Activated naive CD8-positive, alpha-beta T cell treated with anti-CD3 and anti-CD28 coated beads, Interleukin-2, amount 50 U/mL, for 24 hours (primary cell): Measurements from ENCODE around the gene ERICH6.

Experiments
- ATAC-seq: fragments of 150-1000 bp; cut with Tn5 transposase; one replicate; pipeline ENCODE4 v1.10.0; 2021
- DNase-seq: peaks from one replicate; pipeline ENCODE4 v3.0.0; 2021
- H3K27ac Mint-ChIP-seq: one replicate; pipeline ENCODE4 v1.8.0; 2021; ENCODE audit warnings: mild to moderate bottlenecking, mixed read lengths
- H3K27me3 Mint-ChIP-seq: one replicate; pipeline ENCODE4 v1.8.0; 2021; ENCODE audit warnings: mixed read lengths
- H3K36me3 Mint-ChIP-seq: one replicate; pipeline ENCODE4 v1.8.0; 2021; ENCODE audit warnings: low read depth, mixed read lengths
- H3K4me1 Mint-ChIP-seq: one replicate; pipeline ENCODE4 v1.8.0; 2021; ENCODE audit warnings: mixed read lengths
- H3K4me3 Mint-ChIP-seq: one replicate; pipeline ENCODE4 v1.8.0; 2021; ENCODE audit warnings: mild to moderate bottlenecking, moderate library complexity, mixed read lengths
- H3K9me3 Mint-ChIP-seq: one replicate; pipeline ENCODE4 v1.8.0; 2021; ENCODE audit warnings: mixed read lengths

Gene ERICH6

GRCh38 chr3:150681057-150681456, 22.7 kb downstream of the ERICH6 start:
- ATAC-seq (peak; percentile 93), DNase-seq (no peak)
- H3K36me3 Mint-ChIP-seq = peaks cover 3% of the 10 kb centered on the region
- H3K27ac Mint-ChIP-seq = peak overlapping the region; percentile 82
- H3K4me1 Mint-ChIP-seq = peaks cover 24% of the 10 kb centered on the region
- peak overlapping the region; percentile 41 for H3K4me3 Mint-ChIP-seq
- H3K27me3 Mint-ChIP-seq = no peaks in the 10 kb centered on the region
- peaks cover 5% of the 10 kb centered on the region for H3K9me3 Mint-ChIP-seq

GRCh38 chr3:150680562-150680961, 23.2 kb downstream of the ERICH6 start:
- H3K27me3 Mint-ChIP-seq = peaks cover 2% of the 10 kb centered on the region
- H3K9me3 Mint-ChIP-seq = peaks cover 10% of the 10 kb centered on the region
- peaks cover 28% of the 10 kb centered on the region for H3K4me1 Mint-ChIP-seq
- H3K27ac Mint-ChIP-seq = peak overlapping the region; percentile 82
- peak overlapping the region; percentile 41 for H3K4me3 Mint-ChIP-seq
- ATAC-seq (no peak), DNase-seq (no peak)
- peaks cover 8% of the 10 kb centered on the region for H3K36me3 Mint-ChIP-seq

- Mint-ChIP-seq H3K9me3 (peaks cover 12% of the 10 kb centered on the region), H3K36me3 (peaks cover 10% of the 10 kb centered on the region), H3K27me3 (peaks cover 6% of the 10 kb centered on the region), H3K4me3 (no peak overlapping the region), H3K4me1 (peaks cover 10% of the 10 kb centered on the region), H3K27ac (peak overlapping the region; percentile 16)
- DNase-seq (no peak), ATAC-seq (no peak)
These were observed 28.1 kb downstream of the ERICH6 start for GRCh38 chr3:150675587-150675986.

DNA sequence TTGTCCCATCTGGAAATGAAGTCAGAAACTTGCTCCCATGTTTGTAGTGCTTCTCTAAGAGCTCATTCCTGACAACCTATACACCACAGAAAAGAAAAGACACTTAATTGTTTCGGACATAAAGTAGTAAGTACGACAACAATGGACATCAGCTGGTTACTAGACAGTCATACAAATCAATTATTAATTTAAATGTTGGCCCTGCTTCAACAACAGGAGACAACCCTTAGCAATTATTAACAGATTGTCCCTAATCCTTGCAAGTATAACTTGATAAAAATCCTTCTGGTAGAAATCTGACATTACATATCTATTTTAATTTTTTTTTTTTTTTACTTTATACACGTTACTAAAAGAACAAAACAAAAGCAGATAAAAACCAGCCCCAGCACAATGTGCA, 29.8 kb downstream of the ERICH6 start:
- H3K36me3 Mint-ChIP-seq = peaks cover 10% of the 10 kb centered on the region
- peaks cover 5% of the 10 kb centered on the region for H3K4me1 Mint-ChIP-seq
- peaks cover 6% of the 10 kb centered on the region for H3K27me3 Mint-ChIP-seq
- no peak overlapping the region for H3K27ac Mint-ChIP-seq
- peaks cover 12% of the 10 kb centered on the region for H3K9me3 Mint-ChIP-seq
- no peak overlapping the region for H3K4me3 Mint-ChIP-seq
- DNase-seq (no peak), ATAC-seq (no peak)

DNA sequence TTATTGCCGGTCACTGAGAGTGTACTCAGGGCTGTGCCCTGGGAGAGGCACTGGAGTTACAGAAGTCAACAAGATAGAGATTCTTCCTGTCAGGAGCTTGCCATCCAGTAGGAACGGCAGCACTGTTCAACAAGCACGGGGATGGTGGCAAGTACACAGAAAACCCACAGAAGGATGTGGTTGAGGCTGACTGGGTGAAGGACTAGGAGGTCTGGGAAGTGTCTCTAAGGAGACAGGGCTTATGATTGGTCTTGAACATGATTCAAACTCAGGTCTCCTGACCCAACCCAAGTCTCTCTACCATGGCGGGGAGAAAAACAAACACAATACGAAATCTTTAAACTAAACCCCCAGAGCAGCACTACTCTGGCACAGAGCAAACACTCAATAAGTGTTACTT, 37.6 kb downstream of the ERICH6 start:
- Mint-ChIP-seq H3K27ac (no peak overlapping the region), H3K4me1 (peaks cover 14% of the 10 kb centered on the region), H3K9me3 (no peaks in the 10 kb centered on the region), H3K27me3 (peaks cover 7% of the 10 kb centered on the region), H3K36me3 (no peaks in the 10 kb centered on the region), H3K4me3 (no peak overlapping the region)
- DNase-seq = peak; percentile 4
- ATAC-seq = peak; percentile 66

GRCh38 chr3:150663461-150663860, 40.3 kb downstream of the ERICH6 start:
- Mint-ChIP-seq H3K9me3 (no peaks in the 10 kb centered on the region), H3K4me3 (no peak overlapping the region), H3K36me3 (no peaks in the 10 kb centered on the region), H3K27ac (no peak overlapping the region), H3K27me3 (peaks cover 10% of the 10 kb centered on the region), H3K4me1 (peaks cover 14% of the 10 kb centered on the region)
- ATAC-seq (no peak), DNase-seq (no peak)

DNA sequence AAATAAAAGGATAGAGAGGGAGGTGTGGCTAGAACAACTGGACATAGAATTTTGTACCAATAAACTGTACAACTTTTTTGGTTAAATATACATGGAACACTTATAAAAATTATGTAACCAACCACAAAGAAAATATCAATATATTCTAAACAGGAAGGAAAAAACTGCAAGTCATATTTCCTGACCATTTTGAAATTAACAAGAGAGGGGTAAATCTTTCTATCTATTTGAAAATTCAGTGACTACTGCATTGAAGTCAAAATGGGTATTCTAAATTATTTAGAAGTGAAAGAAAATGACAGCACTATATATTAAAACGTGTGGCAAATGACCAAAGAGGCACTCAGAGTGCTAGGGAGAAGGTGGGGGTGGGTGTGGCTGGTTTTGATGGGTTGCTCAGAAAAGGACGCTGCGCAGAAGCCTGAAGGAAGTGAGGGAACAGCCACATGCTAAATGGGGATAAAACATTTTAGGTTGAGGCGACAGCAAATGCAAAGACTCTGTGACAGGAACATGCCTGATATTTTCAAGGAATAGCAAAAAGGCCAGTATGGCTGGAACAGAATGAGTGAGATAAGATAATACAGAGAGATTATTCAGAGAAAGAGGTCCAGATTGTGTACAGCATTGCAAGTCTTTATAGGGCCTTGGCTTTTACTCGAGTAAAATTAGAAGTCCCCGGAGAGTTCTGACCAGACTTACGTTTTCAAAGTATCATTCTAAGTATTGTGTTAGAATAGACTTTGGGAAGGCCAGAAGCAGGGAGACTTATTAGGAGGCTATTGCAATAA, 41.1 kb downstream of the ERICH6 start:
- Mint-ChIP-seq H3K27ac (no peak overlapping the region), H3K36me3 (no peaks in the 10 kb centered on the region), H3K9me3 (no peaks in the 10 kb centered on the region), H3K4me3 (no peak overlapping the region), H3K27me3 (peaks cover 10% of the 10 kb centered on the region), H3K4me1 (peaks cover 14% of the 10 kb centered on the region)
- ATAC-seq (no peak), DNase-seq (no peak)

DNA sequence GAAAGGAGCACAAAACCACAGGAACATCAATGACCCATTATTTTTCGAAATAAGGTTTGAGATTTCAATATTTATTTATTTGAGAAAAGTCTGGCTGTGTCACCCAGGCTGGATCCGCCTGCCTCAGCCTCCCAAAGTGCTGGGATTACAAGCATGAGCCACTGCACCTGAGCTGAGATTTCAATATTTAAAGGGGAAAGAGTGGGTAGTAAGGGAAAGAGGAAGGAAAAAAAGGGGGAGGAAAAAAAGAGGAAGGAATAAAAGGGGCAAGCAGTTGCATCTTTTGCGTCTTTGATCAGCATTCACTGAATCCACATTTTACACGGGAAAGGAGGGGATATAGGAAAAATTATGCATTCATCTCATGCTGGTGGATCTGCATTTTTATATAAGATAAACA, 47.4 kb downstream of the ERICH6 start:
- no peak overlapping the region for H3K27ac Mint-ChIP-seq
- no peak overlapping the region for H3K4me3 Mint-ChIP-seq
- H3K36me3 Mint-ChIP-seq = no peaks in the 10 kb centered on the region
- H3K4me1 Mint-ChIP-seq = peaks cover 8% of the 10 kb centered on the region
- H3K9me3 Mint-ChIP-seq = no peaks in the 10 kb centered on the region
- no peak for ATAC-seq
- H3K27me3 Mint-ChIP-seq = peaks cover 7% of the 10 kb centered on the region
- DNase-seq = no peak

GRCh38 chr3:150653110-150653561, 50.6 kb downstream of the ERICH6 start:
- ATAC-seq (peak; percentile 79), DNase-seq (no peak)
- H3K9me3 Mint-ChIP-seq = no peaks in the 10 kb centered on the region
- H3K36me3 Mint-ChIP-seq = no peaks in the 10 kb centered on the region
- H3K27me3 Mint-ChIP-seq = peaks cover 4% of the 10 kb centered on the region
- H3K4me1 Mint-ChIP-seq = peaks cover 8% of the 10 kb centered on the region
- H3K4me3 Mint-ChIP-seq = no peak overlapping the region
- H3K27ac Mint-ChIP-seq = no peak overlapping the region

- no peak overlapping the region for H3K4me3 Mint-ChIP-seq
- H3K27ac Mint-ChIP-seq = no peak overlapping the region
- H3K36me3 Mint-ChIP-seq = no peaks in the 10 kb centered on the region
- no peak for ATAC-seq
- H3K9me3 Mint-ChIP-seq = no peaks in the 10 kb centered on the region
- DNase-seq = no peak
- H3K27me3 Mint-ChIP-seq = peaks cover 6% of the 10 kb centered on the region
- peaks cover 14% of the 10 kb centered on the region for H3K4me1 Mint-ChIP-seq
These were observed 63.5 kb downstream of the ERICH6 start for GRCh38 chr3:150640256-150640655.

- ATAC-seq (no peak), DNase-seq (no peak)
- no peaks in the 10 kb centered on the region for H3K9me3 Mint-ChIP-seq
- no peak overlapping the region for H3K4me3 Mint-ChIP-seq
- H3K4me1 Mint-ChIP-seq = peaks cover 23% of the 10 kb centered on the region
- H3K36me3 Mint-ChIP-seq = no peaks in the 10 kb centered on the region
- H3K27me3 Mint-ChIP-seq = peaks cover 6% of the 10 kb centered on the region
- no peak overlapping the region for H3K27ac Mint-ChIP-seq
These were observed 64.5 kb downstream of the ERICH6 start for GRCh38 chr3:150639262-150639661.

DNA sequence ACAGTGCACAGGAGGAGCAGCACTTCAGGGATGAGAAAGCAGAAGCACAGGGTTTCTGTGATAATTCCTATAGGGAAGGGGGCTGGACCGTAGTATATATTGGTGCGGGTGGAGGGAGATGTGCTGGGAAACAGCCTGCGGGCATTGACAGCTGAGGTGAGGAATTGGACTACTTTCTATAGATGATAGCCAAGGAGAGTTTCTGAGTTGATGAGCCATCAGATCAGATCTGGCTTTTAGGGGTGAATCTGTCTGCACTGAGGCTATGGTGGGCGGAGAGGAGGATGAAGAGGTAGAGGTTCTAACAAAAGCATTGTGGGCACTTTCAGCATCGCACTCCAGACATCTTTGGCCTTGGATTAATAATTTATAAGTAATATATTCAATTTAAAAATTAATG, 67.5 kb downstream of the ERICH6 start:
- no peak for DNase-seq
- ATAC-seq = no peak
- no peaks in the 10 kb centered on the region for H3K9me3 Mint-ChIP-seq
- H3K27ac Mint-ChIP-seq = no peak overlapping the region
- H3K36me3 Mint-ChIP-seq = peaks cover 7% of the 10 kb centered on the region
- H3K4me3 Mint-ChIP-seq = no peak overlapping the region
- H3K4me1 Mint-ChIP-seq = peaks cover 28% of the 10 kb centered on the region
- H3K27me3 Mint-ChIP-seq = peaks cover under 1% of the 10 kb centered on the region

DNA sequence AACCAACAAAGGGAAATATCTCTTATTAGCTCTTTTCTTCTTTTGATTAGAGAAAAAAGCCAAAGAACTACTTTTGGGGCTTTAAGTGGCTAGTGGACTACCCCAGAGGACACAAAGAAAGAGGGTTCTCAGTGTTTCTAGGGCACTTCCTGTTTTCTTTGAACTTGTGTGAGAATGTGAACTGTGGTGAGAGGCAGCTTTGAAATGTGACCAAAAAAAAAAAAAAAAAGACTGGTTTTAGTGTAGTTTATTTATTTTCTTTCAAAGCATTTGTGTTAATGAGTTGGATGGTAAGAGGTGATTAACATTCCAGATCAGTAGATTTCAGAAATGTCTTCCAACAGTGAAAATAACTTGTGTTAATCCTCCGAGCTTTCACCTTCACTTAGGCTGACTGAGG, 68.2 kb downstream of the ERICH6 start:
- H3K27me3 Mint-ChIP-seq = no peaks in the 10 kb centered on the region
- DNase-seq (no peak), ATAC-seq (no peak)
- H3K9me3 Mint-ChIP-seq = no peaks in the 10 kb centered on the region
- no peak overlapping the region for H3K4me3 Mint-ChIP-seq
- H3K36me3 Mint-ChIP-seq = peaks cover 8% of the 10 kb centered on the region
- peak overlapping the region; percentile 37 for H3K27ac Mint-ChIP-seq
- peaks cover 28% of the 10 kb centered on the region for H3K4me1 Mint-ChIP-seq

- no peak for ATAC-seq
- Mint-ChIP-seq H3K4me1 (peaks cover 28% of the 10 kb centered on the region), H3K36me3 (peaks cover 11% of the 10 kb centered on the region), H3K4me3 (no peak overlapping the region), H3K27ac (peak overlapping the region; percentile 37), H3K9me3 (no peaks in the 10 kb centered on the region), H3K27me3 (no peaks in the 10 kb centered on the region)
- DNase-seq = no peak
These were observed 68.6 kb downstream of the ERICH6 start for GRCh38 chr3:150635076-150635475.

- H3K27ac Mint-ChIP-seq = no peak overlapping the region
- peaks cover 32% of the 10 kb centered on the region for H3K36me3 Mint-ChIP-seq
- H3K4me1 Mint-ChIP-seq = peaks cover 27% of the 10 kb centered on the region
- ATAC-seq = no peak
- DNase-seq = no peak
- no peak overlapping the region for H3K4me3 Mint-ChIP-seq
- no peaks in the 10 kb centered on the region for H3K9me3 Mint-ChIP-seq
- H3K27me3 Mint-ChIP-seq = no peaks in the 10 kb centered on the region
These were observed 72.1 kb downstream of the ERICH6 start for GRCh38 chr3:150631515-150632221.
